HL-60 (cell line): Measurements from ENCODE around the gene SIGLEC8.

Source experiments
- DNase-seq, 2 experiments: peaks; one replicate each; pipeline ENCODE4 v3.0.0-alpha.2; 2010 to 2020; ENCODE audit warnings: low read depth in 1 of 2, low spot score in 1 of 2
- H3K27ac ChIP-seq: fragments of 250-450 bp; sonication (Bioruptor Pico); replicated peaks from 2 replicates; pipeline ENCODE4 v1.5.1; 2020; ENCODE audit warnings: mild to moderate bottlenecking, moderate library complexity
- H3K27me3 ChIP-seq: fragments of 250-450 bp; sonication (Bioruptor Pico); 2 replicates; pipeline ENCODE4 v1.5.1; 2021; ENCODE audit warnings: mild to moderate bottlenecking, moderate library complexity; ENCODE audit not compliant: insufficient read depth, poor library complexity, severe bottlenecking
- H3K4me3 ChIP-seq: replicated peaks from 2 replicates; pipeline ENCODE4 v1.5.1; 2011; ENCODE audit warnings: mild to moderate bottlenecking, control low read depth, low read length; ENCODE audit not compliant: insufficient read depth
- CTCF ChIP-seq: IDR thresholded peaks from one replicate; pipeline ENCODE4 v1.5.1; 2011; ENCODE audit warnings: low read length, control low read depth, inconsistent platforms; ENCODE audit not compliant: insufficient read depth
- GABPA ChIP-seq: IDR thresholded peaks from 2 replicates; pipeline ENCODE4 v1.6.1; 2012; ENCODE audit warnings: low read depth
- POLR2AphosphoS5 ChIP-seq: IDR thresholded peaks from 2 replicates; pipeline ENCODE4 v1.6.1; 2012; ENCODE audit warnings: low read depth
- REST ChIP-seq: IDR thresholded peaks from 2 replicates; pipeline ENCODE4 v1.6.1; 2012; ENCODE audit warnings: low read depth; ENCODE audit not compliant: insufficient replicate concordance
- SPI1 ChIP-seq: IDR thresholded peaks from 2 replicates; pipeline ENCODE4 v1.6.1; 2012; ENCODE audit warnings: low read depth, mild to moderate bottlenecking, borderline replicate concordance

Gene SIGLEC8

GRCh38 chr19:51473009-51473707 lies 14.9 kb upstream of the SIGLEC8 start:
- Histone ChIP-seq H3K4me3 (no peak overlapping the region), H3K27ac (no peak overlapping the region), H3K27me3 (no peaks in the 10 kb centered on the region)
- DNase-seq: peak; percentile 55 to 89
- TF ChIP-seq POLR2AphosphoS5 (no peak), CTCF (peak; percentile 54), REST (peak; percentile 58)

- Histone ChIP-seq H3K27me3 (no peaks in the 10 kb centered on the region), H3K4me3 (no peak overlapping the region), H3K27ac (no peak overlapping the region)
- TF ChIP-seq GABPA (no peak), POLR2AphosphoS5 (no peak), REST (no peak), SPI1 (no peak), CTCF (no peak)
- no peak for DNase-seq
These were observed 14.4 kb upstream of the SIGLEC8 start for GRCh38 chr19:51472607-51473006.

GRCh38 chr19:51471527-51471926 lies 13.3 kb upstream of the SIGLEC8 start:
- Histone ChIP-seq H3K27me3 (no peaks in the 10 kb centered on the region), H3K4me3 (no peak overlapping the region), H3K27ac (no peak overlapping the region)
- no peak for DNase-seq
- no peak for TF ChIP-seq GABPA
- no peak for TF ChIP-seq POLR2AphosphoS5
- TF ChIP-seq REST: no peak
- TF ChIP-seq SPI1: no peak
- TF ChIP-seq CTCF: no peak
